Prostate gland (tissue), 2 donors: ENCODE results near the gene ASPG.

Experiments used
- CTCF ChIP-seq, 4 experiments: fragments of 200-600 bp in 2 of 4; fragments of 450-650 bp in 2 of 4; sonication (generic) in 2 of 4; IDR thresholded peaks; 1 replicate in 3 of 4; 2 replicates in 1 of 4; pipeline ENCODE4 v1.5.1; 2016 to 2019; ENCODE audit warnings: antibody characterized with exemption in 4 of 4, mild to moderate bottlenecking in 2 of 4, moderate library complexity in 2 of 4
- POLR2A ChIP-seq: fragments of 450-650 bp; IDR thresholded peaks from one replicate; pipeline ENCODE4 v1.6.1; 2016; ENCODE audit warnings: antibody characterized with exemption, mild to moderate bottlenecking
- POLR2AphosphoS5 ChIP-seq: sonication (generic); formaldehyde crosslinking; IDR thresholded peaks from one replicate; pipeline ENCODE4 v1.6.1; 2017; ENCODE audit warnings: antibody characterized with exemption

GRCh38 chr14:104154246-104154645, 68.7 kb downstream of the ASPG start:
- TF ChIP-seq CTCF (IDR thresholded peaks at IDR 0.05): no peak
- no peak for TF ChIP-seq POLR2A
- no peak for TF ChIP-seq POLR2AphosphoS5
